ENCODE data around the gene GRIA2.

Gene GRIA2

GRCh38 chr4:157294575-157294974 lies 74.0 kb downstream of the GRIA2 start:
- Histone ChIP-seq H3K9me3 (ENCODE audit: control insufficient read depth, insufficient read depth, low read depth, low read length) (no peaks in the 10 kb centered on the region), H3K27ac (ENCODE audit: extremely low read depth, low read depth, low read length) (no peak overlapping the region), H3K36me3 (ENCODE audit: control insufficient read depth in 2 of 2, insufficient read depth in 1 of 2, low read length in 2 of 2) (no peaks in the 10 kb centered on the region), H3K4me3 (ENCODE audit: low read depth, low read length) (no peak overlapping the region), H3K4me1 (ENCODE audit: control insufficient read depth, insufficient read depth, low read length) (no peaks in the 10 kb centered on the region)
- TF ChIP-seq ZNF626 (tag by site-specific recombination; IDR thresholded peaks at IDR 0.05) (no peak), ZBTB48 (tag by site-specific recombination; IDR thresholded peaks at IDR 0.05) (no peak), KLF16 (tag by site-specific recombination; IDR thresholded peaks at IDR 0.05) (no peak), PRDM6 (tag by site-specific recombination; IDR thresholded peaks at IDR 0.05) (no peak), ZNF555 (tag by site-specific recombination; conservative IDR thresholded peaks at IDR 0.05) (no peak), ZNF580 (tag by site-specific recombination; IDR thresholded peaks at IDR 0.05) (no peak), ZNF16 (tag by site-specific recombination; IDR thresholded peaks at IDR 0.05; ENCODE audit: low read depth) (no peak), ZNF791 (tag by site-specific recombination; IDR thresholded peaks at IDR 0.05) (no peak), HIC1 (tag by site-specific recombination; IDR thresholded peaks at IDR 0.05) (no peak), REST (tag by site-specific recombination; IDR thresholded peaks at IDR 0.05) (no peak), ZNF658 (tag by site-specific recombination; IDR thresholded peaks at IDR 0.05) (no peak), ELK4 (IDR thresholded peaks at IDR 0.05; ENCODE audit: borderline replicate concordance, low read depth, low read length) (no peak), ZNF704 (tag by site-specific recombination; IDR thresholded peaks at IDR 0.05) (no peak), ZNF248 (tag by site-specific recombination; IDR thresholded peaks at IDR 0.05) (no peak), KLF9 (tag by site-specific recombination; IDR thresholded peaks at IDR 0.05; ENCODE audit: low read depth) (no peak), EGR2 (tag by site-specific recombination; IDR thresholded peaks at IDR 0.05; ENCODE audit: low read depth) (no peak), ZNF174 (tag by site-specific recombination; IDR thresholded peaks at IDR 0.05) (no peak), ZNF747 (tag by site-specific recombination; IDR thresholded peaks at IDR 0.05) (no peak), ZNF10 (tag by site-specific recombination; IDR thresholded peaks at IDR 0.05) (no peak), ZNF114 (tag by site-specific recombination; IDR thresholded peaks at IDR 0.05) (no peak)
- ChIA-PET CTCF (no interaction called here), POLR2A (no interaction called here)

Measured in HEK293 (cell line).